Right ventricle myocardium inferior (tissue), 1 donor: ENCODE measurements around the gene CDC45. TPM values are rescaled to one million over a fixed set of nuclear protein-coding genes. Genes with fewer than 3 reads are reported as not detected.

Experiments used
- ATAC-seq: fragments of 200-7000 bp; cut with Tn5 transposase; one replicate; pipeline ENCODE4 v1.9.1; 2020; ENCODE audit warnings: mild to moderate bottlenecking, moderate library complexity
- DNase-seq: peaks from one replicate; pipeline ENCODE4 v3.0.0; 2021; ENCODE audit errors: missing footprints
- intact Hi-C: fragments of 100-400 bp; cut with DNase I; formaldehyde crosslinking; loops from one replicate; pipeline ENCODE4 v1.11.0; 2022
- total RNA-seq: library from RNA; stranded (reverse); fragmentation: NEBNext Ultra II Directional; extraction: Animal tissue kit (Norgen Biotek cat#: 25700); gene quantifications from one replicate; pipeline ENCODE4 v1.2.1, GENCODE V29; 2021
- donor health status: DM: no; HTN: yes; CAD: no; lungs with severe emphysema.

Gene CDC45
- total RNA-seq, 1 donor from 2014 or later: 0.76 TPM

GRCh38 chr22:19482297-19482696 is 2.6 kb downstream of the CDC45 start:
- DNase-seq (no peak), ATAC-seq (no peak)
- intact Hi-C loops: no loop called here

DNA sequence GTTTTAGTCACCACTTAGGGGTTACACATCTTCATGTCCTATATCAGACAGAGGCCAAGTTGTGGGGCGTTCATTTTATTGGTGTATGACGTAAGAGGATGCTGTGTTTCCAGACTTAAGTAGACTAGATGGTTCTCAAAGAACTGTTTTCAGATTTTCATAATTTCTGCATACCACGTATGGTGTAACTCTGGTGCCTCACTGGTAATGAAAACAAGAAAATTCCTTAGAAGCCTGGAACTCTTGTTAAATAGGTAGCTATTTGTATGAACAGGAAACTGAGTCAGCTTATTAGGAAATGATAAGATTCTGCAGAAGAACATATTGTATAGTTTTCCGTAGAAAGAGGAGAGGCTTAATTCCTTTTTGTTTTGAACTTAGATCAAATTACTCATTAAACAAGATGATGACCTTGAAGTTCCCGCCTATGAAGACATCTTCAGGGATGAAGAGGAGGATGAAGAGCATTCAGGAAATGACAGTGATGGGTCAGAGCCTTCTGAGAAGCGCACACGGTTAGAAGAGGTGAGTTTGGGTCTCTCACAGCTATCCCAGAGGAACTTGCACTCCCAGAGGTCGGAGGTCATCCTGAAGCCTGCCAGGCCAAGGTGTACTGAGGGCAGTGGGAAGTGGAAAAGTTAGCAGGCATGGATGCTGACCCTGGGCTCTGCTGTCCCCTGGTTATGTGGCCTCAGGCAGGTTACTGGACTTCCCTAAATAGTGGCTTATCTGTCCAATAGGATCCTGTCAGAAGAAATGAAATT is 3.9 kb downstream of the CDC45 start:
- ATAC-seq (no peak), DNase-seq (no peak)
- intact Hi-C loops: no loop called here

GRCh38 chr22:19488285-19488684 is 8.6 kb downstream of the CDC45 start:
- intact Hi-C loops: no loop called here
- DNase-seq (no peak), ATAC-seq (no peak)

DNA sequence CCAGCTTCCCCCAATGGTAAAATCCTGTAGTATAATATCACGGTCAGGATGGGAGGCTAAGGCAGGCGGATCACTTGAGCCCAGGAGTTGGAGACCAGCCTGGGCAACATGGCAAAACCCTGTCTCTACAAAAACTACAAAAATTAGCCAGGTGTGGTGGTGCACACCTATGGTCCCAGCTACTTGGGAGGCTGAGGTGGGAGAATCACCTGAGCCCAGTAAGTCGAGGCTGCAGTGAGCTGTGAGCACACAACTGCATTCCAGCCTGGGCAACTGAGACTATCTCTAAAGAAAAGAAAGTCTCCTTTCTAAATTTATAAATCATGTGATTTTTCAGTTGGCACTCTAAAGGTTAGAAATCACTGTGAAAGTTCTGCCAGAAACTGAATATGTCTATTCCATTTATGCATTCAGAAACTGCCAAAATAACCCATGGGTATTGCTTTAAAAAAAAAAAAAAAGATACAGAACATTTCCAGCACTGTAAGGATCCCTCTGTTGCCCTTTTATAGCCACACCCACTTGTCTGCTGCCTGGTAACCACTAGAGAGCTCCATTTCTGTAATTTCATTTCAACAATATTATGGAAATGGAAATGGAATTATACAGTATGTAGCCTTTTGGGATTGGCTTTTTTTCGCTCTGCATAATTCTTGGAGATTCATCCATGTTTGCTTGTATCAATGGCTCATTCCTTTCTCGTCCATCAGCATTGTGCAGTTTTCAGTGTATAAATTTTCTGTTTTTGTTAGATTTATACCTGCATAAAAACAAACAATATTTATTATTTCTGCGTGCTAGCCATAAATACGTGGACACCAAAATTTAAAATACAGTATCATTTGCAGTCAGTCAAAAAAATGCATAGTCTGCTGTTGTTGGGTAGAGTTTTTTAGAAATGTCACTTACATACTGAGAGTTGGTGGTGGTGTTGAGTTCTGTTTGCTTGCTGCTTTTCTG is 9.4 kb downstream of the CDC45 start:
- intact Hi-C loops: no loop called here
- ATAC-seq: no peak
- DNase-seq: no peak

GRCh38 chr22:19490628-19491230 is 11.0 kb downstream of the CDC45 start:
- DNase-seq (no peak), ATAC-seq (no peak)
- intact Hi-C loops: no loop called here

- no peak for ATAC-seq
- no peak for DNase-seq
- intact Hi-C loops: no loop called here
These were observed 12.9 kb downstream of the CDC45 start for GRCh38 chr22:19492504-19493174.

- intact Hi-C loops: no loop called here
- ATAC-seq (no peak), DNase-seq (no peak)
These were observed 14.4 kb downstream of the CDC45 start for GRCh38 chr22:19494001-19494560.

- DNase-seq: no peak
- ATAC-seq: no peak
- intact Hi-C loops: no loop called here
These were observed 15.0 kb downstream of the CDC45 start for GRCh38 chr22:19494676-19495173.

DNA sequence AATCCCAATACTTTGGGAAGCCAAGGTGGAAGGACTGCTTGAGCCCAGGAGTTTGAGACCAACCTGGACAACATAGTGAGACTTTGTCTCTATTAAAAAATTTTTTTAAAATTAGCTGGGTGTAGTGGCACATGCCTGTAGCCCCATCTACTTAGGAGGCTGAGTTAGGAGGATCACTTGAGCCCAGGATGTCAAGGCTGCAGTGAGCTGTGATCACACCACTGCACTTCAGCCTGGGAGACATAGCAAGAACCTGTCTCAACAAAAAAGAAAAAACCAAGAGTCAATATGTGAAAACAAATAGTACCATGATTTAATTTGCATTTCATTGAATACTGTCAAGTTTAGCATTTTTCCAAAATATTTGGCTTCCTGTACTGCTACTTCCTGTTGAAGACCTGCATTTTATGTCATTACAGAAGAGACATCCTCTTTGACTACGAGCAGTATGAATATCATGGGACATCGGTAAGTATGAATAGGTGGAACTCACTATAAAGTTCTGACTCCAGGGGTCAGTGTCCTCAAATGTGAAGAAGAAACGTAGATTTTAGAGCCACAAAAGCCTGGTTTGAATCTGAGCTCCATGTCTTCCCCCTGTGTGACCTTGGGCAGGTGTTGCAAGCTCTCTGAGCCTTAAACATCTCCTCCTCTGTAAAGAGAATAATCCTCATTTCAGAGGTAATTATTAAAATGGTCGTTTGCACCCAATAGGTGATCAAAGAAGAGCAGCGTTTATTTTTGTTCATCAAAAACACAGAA is 16.0 kb downstream of the CDC45 start:
- DNase-seq (no peak), ATAC-seq (no peak)
- intact Hi-C loops: loop anchor here (2.0 kb wide), 1 partner anchor 135 kb away; no protein-coding TSS in a partner anchor

GRCh38 chr22:19496324-19496630 is 16.6 kb downstream of the CDC45 start:
- DNase-seq (no peak), ATAC-seq (no peak)
- intact Hi-C loops: loop anchor here (2.0 kb wide), 1 partner anchor 135 kb away; no protein-coding TSS in a partner anchor

DNA sequence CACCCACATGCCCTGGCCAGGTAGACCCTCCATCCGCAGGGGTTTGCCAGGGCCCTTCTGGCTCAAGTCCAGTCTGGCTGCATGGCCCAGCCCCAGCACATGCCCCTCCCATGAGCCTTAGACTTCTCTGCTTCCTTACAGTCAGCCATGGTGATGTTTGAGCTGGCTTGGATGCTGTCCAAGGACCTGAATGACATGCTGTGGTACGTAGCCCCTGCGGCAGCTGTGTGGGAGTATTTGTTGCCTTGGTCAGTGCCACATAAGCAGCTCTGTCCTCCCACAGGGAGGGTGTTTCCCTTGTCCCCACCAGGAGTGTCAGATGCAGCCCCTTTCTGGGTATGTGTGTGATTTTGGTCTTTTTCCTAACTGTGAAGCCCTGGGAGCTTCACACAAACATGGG is 17.5 kb downstream of the CDC45 start:
- DNase-seq (no peak), ATAC-seq (no peak)
- intact Hi-C loops: loop anchor here (2.0 kb wide), 1 partner anchor 134 kb away; no protein-coding TSS in a partner anchor

DNA sequence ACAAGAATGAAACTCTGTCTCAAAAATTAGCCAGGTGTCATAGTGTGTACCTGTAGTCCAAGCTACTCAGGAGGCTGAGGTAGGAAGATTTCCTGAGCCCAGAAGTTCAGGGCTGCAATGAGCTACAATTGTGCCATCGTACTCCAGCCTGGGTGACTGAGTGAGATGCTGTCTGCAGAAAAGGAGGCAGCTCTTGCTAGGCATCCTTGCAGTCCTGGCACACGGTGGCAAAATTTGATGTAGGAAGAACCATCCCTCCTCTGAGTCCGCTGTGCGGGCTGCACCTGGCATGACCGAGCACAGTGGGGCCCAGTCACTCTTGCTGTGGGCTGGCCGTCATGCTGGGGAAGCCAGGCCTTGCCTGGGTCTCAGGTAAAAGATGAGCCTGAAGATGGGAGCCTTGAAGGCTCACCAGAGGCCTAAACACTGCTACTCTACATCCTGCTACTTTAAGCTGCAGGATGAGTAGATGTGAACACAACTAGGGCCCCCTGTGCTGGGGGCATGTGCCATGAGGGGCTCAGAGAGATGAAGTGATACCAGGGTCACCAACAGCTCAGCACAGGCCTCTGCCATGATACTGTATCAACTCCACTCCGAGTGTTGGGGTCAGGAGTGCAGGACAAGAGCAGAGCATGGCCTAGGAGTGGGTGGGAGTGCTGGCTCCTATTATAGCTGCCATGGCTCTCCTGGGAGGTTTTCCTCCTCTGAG is 18.6 kb downstream of the CDC45 start:
- DNase-seq (no peak), ATAC-seq (no peak)
- intact Hi-C loops: no loop called here

GRCh38 chr22:19498866-19499190 is 19.1 kb downstream of the CDC45 start:
- ATAC-seq: no peak
- DNase-seq: no peak
- intact Hi-C loops: no loop called here

- no peak for DNase-seq
- intact Hi-C loops: no loop called here
- ATAC-seq: no peak
These were observed 19.6 kb downstream of the CDC45 start for GRCh38 chr22:19499236-19499879.

DNA sequence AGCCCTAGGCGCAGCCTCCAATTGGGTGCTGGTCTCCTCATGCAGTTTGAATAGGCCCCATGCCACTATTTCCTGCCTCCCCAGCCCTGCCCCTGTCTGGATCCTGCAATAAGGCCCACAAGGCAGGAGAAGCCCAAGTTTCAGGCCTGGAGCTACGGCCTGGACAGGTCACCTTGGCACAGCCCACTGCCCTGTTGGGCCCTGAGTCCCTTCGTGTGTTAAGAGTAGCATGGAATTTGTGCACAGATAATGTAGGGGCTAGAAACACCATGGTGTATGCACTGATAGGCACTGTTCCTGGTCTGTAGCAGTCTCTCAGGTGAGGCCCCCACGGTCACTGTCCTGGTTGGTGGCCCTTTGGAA is 20.1 kb downstream of the CDC45 start:
- no peak for DNase-seq
- intact Hi-C loops: no loop called here
- ATAC-seq: no peak

DNA sequence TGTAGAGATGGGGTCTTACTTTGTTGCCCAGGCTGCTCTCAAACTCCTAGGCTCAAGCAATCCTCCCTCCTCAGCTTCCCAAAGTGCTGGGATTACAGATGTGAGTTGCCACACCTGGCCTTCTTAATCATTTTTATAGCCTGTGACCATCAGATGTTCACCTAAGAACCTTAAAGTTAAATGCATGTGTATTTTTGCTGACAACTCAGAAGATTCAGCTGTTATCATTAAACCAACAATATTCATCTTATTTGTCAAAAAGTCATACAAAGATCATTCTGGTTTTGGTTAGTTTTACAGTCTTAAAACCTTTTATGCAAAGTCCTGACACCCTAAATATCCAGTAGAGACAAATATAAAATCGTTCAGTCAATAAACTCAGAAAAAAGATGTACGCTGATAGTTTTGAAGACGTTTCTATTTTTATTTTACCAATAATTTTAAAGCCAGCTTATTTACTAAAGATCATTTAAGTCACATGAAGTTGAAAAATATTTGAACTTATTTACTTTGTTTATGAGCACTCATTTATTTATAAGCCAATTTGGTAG is 22.3 kb downstream of the CDC45 start:
- DNase-seq: no peak
- intact Hi-C loops: no loop called here
- no peak for ATAC-seq

GRCh38 chr22:19503367-19503766 is 23.6 kb downstream of the CDC45 start:
- ATAC-seq: no peak

More at GRCh38 chr22:19503367-19503766, 23.6 kb downstream of the CDC45 start:
- no peak for DNase-seq
- intact Hi-C loops: no loop called here
